ENCODE results near the gene SLC25A53. TPM values are rescaled to one million over a fixed set of nuclear protein-coding genes. Genes with fewer than 3 reads are reported as not detected.
"Not testable (repeated sequence)": the region's sequence is repeated elsewhere in the genome, so short reads cannot be mapped to it uniquely, and the experiment has no call there.

The SLC25A53 gene
- total and polyA plus RNA-seq, 2 of the 4 experiments (the other 2 are of a cell fraction): 3.7 to 5.9 TPM

GRCh38 chrX:104054956-104055355 is 101.9 kb downstream of the SLC25A53 start:
- H4K5ac ChIP-seq (ENCODE audit: low read depth, low read length); H2BK5ac ChIP-seq (ENCODE audit: low read depth, low read length, poor library complexity, severe bottlenecking); DNase-seq; POLR2A ChIA-PET (ENCODE audit: unreplicated experiment); BruUV-seq (replicated peaks); H3K36me3 ChIP-seq (ENCODE audit: control insufficient read depth, insufficient read depth, low read length); H2AK9ac ChIP-seq (replicated peaks; ENCODE audit: low read depth, low read length, poor library complexity); H2BK15ac ChIP-seq (ENCODE audit: low read depth, low read length); H3K9me3 ChIP-seq (ENCODE audit: control insufficient read depth, insufficient read depth, low read length); H3K4me3 ChIP-seq (ENCODE audit: insufficient read depth, low read depth, low read length); dilution Hi-C loops (cut with HindIII; ENCODE audit: low sequenced_read_pairs, unreplicated experiment); H2BK20ac ChIP-seq (ENCODE audit: low read depth, low read length); H3K4me2 ChIP-seq (ENCODE audit: low read depth, low read length); H2AK5ac ChIP-seq (ENCODE audit: low read depth, low read length); ATAC-seq (ENCODE audit: low read depth); H4K8ac ChIP-seq (ENCODE audit: low read depth in 2 of 2, low read length in 2 of 2); H3K9ac ChIP-seq (ENCODE audit: low read depth, low read length); H2BK120ac ChIP-seq (ENCODE audit: low read depth, low read length); H3K27me3 ChIP-seq (ENCODE audit: control insufficient read depth, insufficient read depth, low read length); H3K4ac ChIP-seq (ENCODE audit: low read depth, low read length); H3K23ac ChIP-seq (ENCODE audit: low read depth, low read length); H3K14ac ChIP-seq (replicated peaks; ENCODE audit: low read depth, low read length); H4K91ac ChIP-seq (ENCODE audit: insufficient read depth, low read depth, low read length); H3K27ac ChIP-seq (ENCODE audit: insufficient read depth, low read length); H3K9me1 ChIP-seq (ENCODE audit: insufficient read depth, low read length); H4K20me1 ChIP-seq (ENCODE audit: insufficient read depth, low read length); in situ Hi-C loops (cut with MboI; ENCODE audit: low sequenced_read_pairs); H3K56ac ChIP-seq (ENCODE audit: extremely low read depth, insufficient read depth, low read length); H2AFZ ChIP-seq (replicated peaks; ENCODE audit: low read length, poor library complexity); H3K4me1 ChIP-seq (ENCODE audit: control insufficient read depth, insufficient read depth, low read length); CTCF ChIA-PET; H3K79me1 ChIP-seq (ENCODE audit: low read depth in 1 of 2, low read length in 2 of 2); intact Hi-C loops (cut with micrococcal nuclease); H3K18ac ChIP-seq (ENCODE audit: low read depth, low read length): not testable (repeated sequence)
- no CpG with 5 or more reads among the region's 13 CpGs for WGBS, 2 experiments (ENCODE audit: extremely low coverage in 2 of 2, insufficient read length in 1 of 2)

Other genes with a start within 250 kb of the SLC25A53 start
- 5.6 and 7.9 TPM in 2 replicates for gene TMSB15B, start 194.4 kb downstream of the SLC25A53 start, total RNA-seq (2012; rRNA removed)
- gene TMSB15B, start 194.4 kb downstream of the SLC25A53 start, polyA plus RNA-seq (2012; rRNA removed): 9.0 and 9.9 TPM in 2 replicates
- not detected in 2 replicates for gene H2BW1, start 143.3 kb downstream of the SLC25A53 start, total RNA-seq (2012; rRNA removed)
- not detected in 2 replicates for gene H2BW1, start 143.3 kb downstream of the SLC25A53 start, polyA plus RNA-seq (2012; rRNA removed)
- not detected in 2 replicates for gene H2BW2, start 117.1 kb downstream of the SLC25A53 start, total RNA-seq (2012; rRNA removed)
- not detected in 2 replicates for gene H2BW2, start 117.1 kb downstream of the SLC25A53 start, polyA plus RNA-seq (2012; rRNA removed)
- 2.0 and 5.8 TPM in 2 replicates for gene TMSB15C, start 80.8 kb downstream of the SLC25A53 start, total RNA-seq (2012; rRNA removed)
- 1.9 and 2.1 TPM in 2 replicates for gene TMSB15C, start 80.8 kb downstream of the SLC25A53 start, polyA plus RNA-seq (2012; rRNA removed)
- gene ZCCHC18, start 44.5 kb downstream of the SLC25A53 start, total RNA-seq (2012; rRNA removed): 0.36 and 0.83 TPM in 2 replicates
- gene ZCCHC18, start 44.5 kb downstream of the SLC25A53 start, polyA plus RNA-seq (2012; rRNA removed): 1.1 and 1.5 TPM in 2 replicates
- 13.8 and 25.3 TPM in 2 replicates for gene FAM199X, start 9.4 kb upstream of the SLC25A53 start, total RNA-seq (2012; rRNA removed)
- 2.8 and 4.0 TPM in 2 replicates for gene FAM199X, start 9.4 kb upstream of the SLC25A53 start, polyA plus RNA-seq (2012; rRNA removed)
- not detected in 2 replicates for gene ESX1, start 97.9 kb upstream of the SLC25A53 start, total RNA-seq (2012; rRNA removed)
- gene ESX1, start 97.9 kb upstream of the SLC25A53 start, polyA plus RNA-seq (2012; rRNA removed): not detected in 2 replicates

All from IMR-90 (cell line).